Stimulated activated naive B cell treated with anti-CD40 and anti-IgM and Interleukin-4, amounts not matched to agents 10 μg/mL and 1 μg/mL and 100 μg/mL, for 72 hours (primary cell): ENCODE measurements around the gene FGFR4.

Experiments
- ATAC-seq, 2 donors: fragments of 150-1000 bp; cut with Tn5 transposase; replicated peaks; 2 replicates each; pipeline ENCODE4 v1.10.0; 2021; ENCODE audit warnings: moderate library complexity in 1 of 2
- DNase-seq: peaks from one replicate; pipeline ENCODE4 v3.0.0; 2021
- H3K27ac Mint-ChIP-seq: one replicate; pipeline ENCODE4 v1.8.0; 2022; ENCODE audit warnings: mild to moderate bottlenecking, mixed read lengths
- H3K27me3 Mint-ChIP-seq, 2 donors: one replicate each; pipeline ENCODE4 v1.8.0; 2022; ENCODE audit warnings: mixed read lengths in 2 of 2
- H3K36me3 Mint-ChIP-seq, 2 donors: one replicate each; pipeline ENCODE4 v1.8.0; 2022; ENCODE audit warnings: mixed read lengths in 2 of 2, mild to moderate bottlenecking in 1 of 2
- H3K4me1 Mint-ChIP-seq, 2 donors: one replicate each; pipeline ENCODE4 v1.8.0; 2022; ENCODE audit warnings: mixed read lengths in 2 of 2, mild to moderate bottlenecking in 1 of 2
- H3K4me3 Mint-ChIP-seq, 2 donors: one replicate each; pipeline ENCODE4 v1.8.0; 2022; ENCODE audit warnings: mild to moderate bottlenecking in 2 of 2, mixed read lengths in 2 of 2, moderate library complexity in 1 of 2
- H3K9me3 Mint-ChIP-seq, 2 donors: one replicate each; pipeline ENCODE4 v1.8.0; 2022; ENCODE audit warnings: mixed read lengths in 2 of 2, mild to moderate bottlenecking in 1 of 2

The FGFR4 gene

DNA sequence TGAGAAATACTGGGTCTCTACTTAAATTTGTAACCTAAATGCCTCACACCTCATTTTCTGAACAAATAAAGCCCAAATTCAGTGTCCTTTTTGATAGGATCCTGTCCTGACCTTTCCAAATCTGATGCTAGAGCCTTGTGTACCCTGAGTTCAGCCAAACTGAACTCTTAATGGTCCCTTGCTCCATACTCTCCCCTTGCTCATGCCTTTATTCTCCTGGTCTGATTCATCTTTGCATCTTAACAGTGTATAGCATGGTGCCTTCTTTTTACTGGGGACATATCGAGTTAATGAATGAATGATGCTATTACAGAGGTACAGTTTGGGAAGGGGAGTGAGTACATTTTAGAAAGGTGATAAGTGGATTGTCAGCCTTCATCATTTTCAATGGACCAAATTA, 56.1 kb downstream of the FGFR4 start:
- no peaks in the 10 kb centered on the region for H3K9me3 Mint-ChIP-seq
- ATAC-seq (no peak), DNase-seq (no peak)
- no peaks in the 10 kb centered on the region for H3K27me3 Mint-ChIP-seq
- H3K27ac Mint-ChIP-seq: peak overlapping the region; percentile 1
- peaks cover 22 to 42% of the 10 kb centered on the region in 2 donors for H3K4me1 Mint-ChIP-seq
- no peak overlapping the region for H3K4me3 Mint-ChIP-seq
- peaks cover 36 to 42% of the 10 kb centered on the region in 2 donors for H3K36me3 Mint-ChIP-seq

- Mint-ChIP-seq H3K9me3 (no peaks in the 10 kb centered on the region), H3K4me3 (no peak overlapping the region), H3K4me1 (peaks cover 12 to 17% of the 10 kb centered on the region in 2 donors), H3K36me3 (peaks cover 27 to 45% of the 10 kb centered on the region in 2 donors), H3K27me3 (no peaks in the 10 kb centered on the region), H3K27ac (peak overlapping the region; percentile 42)
- DNase-seq: no peak
- ATAC-seq: no peak
Measured at GRCh38 chr5:177146891-177147638, 60.4 kb downstream of the FGFR4 start.
